Activated CD8-positive, alpha-beta T cell treated with anti-CD3 and anti-CD28 coated beads for 36 hours (primary cell): ENCODE measurements around the gene LRTM2. TPM values are rescaled to one million over a fixed set of nuclear protein-coding genes. Genes with fewer than 3 reads are reported as not detected.

Experiments used
- ATAC-seq: fragments of 200-7000 bp; cut with Tn5 transposase; one replicate; pipeline ENCODE4 v1.10.0; 2021; ENCODE audit warnings: mild to moderate bottlenecking, moderate library complexity
- CTCF ChIA-PET: fragments of 350-600 bp; sonication (Branson Sonifier 250); formaldehyde crosslinking; loops from one replicate; lab custom pipeline; 2021; ENCODE audit warnings: antibody characterized with exemption; lab: Charles Lee
- POLR2A ChIA-PET: fragments of 350-600 bp; sonication (Branson Sonifier 250); formaldehyde crosslinking; loops from one replicate; lab custom pipeline; 2021; ENCODE audit warnings: antibody characterized with exemption; lab: Charles Lee
- DNase-seq: peaks from one replicate; pipeline ENCODE4 v3.0.0-alpha.2; 2020
- H3K27ac Mint-ChIP-seq: one replicate; pipeline ENCODE4 v1.8.0; 2021; ENCODE audit warnings: mild to moderate bottlenecking, mixed read lengths
- H3K27me3 Mint-ChIP-seq: one replicate; pipeline ENCODE4 v1.8.0; 2021; ENCODE audit warnings: mixed read lengths
- H3K36me3 Mint-ChIP-seq: one replicate; pipeline ENCODE4 v1.8.0; 2021; ENCODE audit warnings: low read depth, mixed read lengths
- H3K4me1 Mint-ChIP-seq: one replicate; pipeline ENCODE4 v1.8.0; 2021; ENCODE audit warnings: low read depth, mixed read lengths
- H3K4me3 Mint-ChIP-seq: one replicate; pipeline ENCODE4 v1.8.0; 2021; ENCODE audit warnings: mild to moderate bottlenecking, moderate library complexity, mixed read lengths
- H3K9me3 Mint-ChIP-seq: one replicate; pipeline ENCODE4 v1.8.0; 2021; ENCODE audit warnings: mixed read lengths
- intact Hi-C: fragments of 100-400 bp; cut with micrococcal nuclease; formaldehyde crosslinking; loops from one replicate; pipeline ENCODE4 v1.10.0; 2022
- total RNA-seq, 2 experiments: library from RNA; stranded (reverse); gene quantifications; one replicate each; pipeline ENCODE4 v1.2.3, GENCODE V29; 2021
- TF ChIP-seq, protein P1 (sequence below): fragments of 200-600 bp; IDR thresholded peaks from one replicate; pipeline ENCODE4 v1.8.0; 2022; ENCODE audit warnings: antibody characterized with exemption, mild to moderate bottlenecking

Gene LRTM2
- total RNA-seq, 2 experiments from 2014 or later: not detected

DNA sequence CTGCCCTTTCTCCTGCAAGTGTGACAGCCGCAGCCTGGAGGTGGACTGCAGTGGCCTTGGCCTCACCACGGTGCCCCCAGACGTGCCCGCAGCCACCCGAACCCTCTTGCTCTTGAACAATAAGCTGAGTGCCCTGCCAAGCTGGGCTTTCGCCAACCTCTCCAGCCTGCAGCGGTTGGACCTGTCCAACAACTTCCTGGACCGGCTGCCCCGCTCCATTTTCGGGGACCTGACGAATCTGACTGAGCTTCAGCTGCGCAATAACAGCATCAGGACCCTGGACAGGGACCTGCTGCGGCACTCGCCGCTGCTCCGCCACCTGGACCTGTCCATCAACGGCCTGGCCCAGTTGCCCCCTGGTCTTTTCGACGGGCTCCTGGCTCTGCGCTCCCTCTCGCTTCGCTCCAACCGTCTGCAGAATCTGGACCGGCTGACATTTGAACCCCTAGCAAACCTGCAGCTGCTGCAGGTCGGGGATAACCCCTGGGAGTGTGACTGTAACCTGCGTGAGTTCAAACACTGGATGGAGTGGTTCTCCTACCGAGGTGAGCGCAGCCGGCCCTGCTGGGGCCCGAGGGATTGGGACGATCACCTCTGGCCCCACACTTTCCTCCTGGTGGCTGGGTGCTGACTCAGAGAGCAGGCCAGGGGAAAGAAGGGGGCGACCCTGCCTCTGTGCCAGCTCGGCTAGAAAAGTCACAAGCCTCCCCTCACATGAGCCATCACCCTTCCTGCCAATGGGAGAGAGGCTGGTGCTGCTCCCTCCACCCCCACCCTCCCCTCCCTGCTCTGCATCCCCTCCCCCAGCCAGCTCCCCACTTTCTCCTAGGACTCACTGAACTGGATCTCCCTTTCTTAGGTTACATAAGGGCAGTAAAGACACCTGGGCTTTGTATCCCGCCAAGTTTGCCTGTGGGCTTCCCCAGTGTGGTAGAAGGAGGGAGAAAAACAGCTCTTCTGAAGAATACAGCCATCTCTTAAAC lies 10.9 kb downstream of the LRTM2 start:
- CTCF ChIA-PET: interaction anchor here (2.0 kb wide), 1 partner anchor 109 kb away, joined by 8 read pairs; no protein-coding TSS in a partner anchor
- Mint-ChIP-seq H3K4me3 (no peak overlapping the region), H3K27me3 (peaks cover 25% of the 10 kb centered on the region), H3K4me1 (no peaks in the 10 kb centered on the region), H3K9me3 (no peaks in the 10 kb centered on the region), H3K36me3 (no peaks in the 10 kb centered on the region), H3K27ac (no peak overlapping the region)
- DNase-seq: peak; percentile 34
- POLR2A ChIA-PET: interaction anchor here (0.6 kb wide), 1 partner anchor 1417 kb away, joined by 3 read pairs; no protein-coding TSS in a partner anchor
- intact Hi-C loops: no loop called here
- TF ChIP-seq, protein P1, sequence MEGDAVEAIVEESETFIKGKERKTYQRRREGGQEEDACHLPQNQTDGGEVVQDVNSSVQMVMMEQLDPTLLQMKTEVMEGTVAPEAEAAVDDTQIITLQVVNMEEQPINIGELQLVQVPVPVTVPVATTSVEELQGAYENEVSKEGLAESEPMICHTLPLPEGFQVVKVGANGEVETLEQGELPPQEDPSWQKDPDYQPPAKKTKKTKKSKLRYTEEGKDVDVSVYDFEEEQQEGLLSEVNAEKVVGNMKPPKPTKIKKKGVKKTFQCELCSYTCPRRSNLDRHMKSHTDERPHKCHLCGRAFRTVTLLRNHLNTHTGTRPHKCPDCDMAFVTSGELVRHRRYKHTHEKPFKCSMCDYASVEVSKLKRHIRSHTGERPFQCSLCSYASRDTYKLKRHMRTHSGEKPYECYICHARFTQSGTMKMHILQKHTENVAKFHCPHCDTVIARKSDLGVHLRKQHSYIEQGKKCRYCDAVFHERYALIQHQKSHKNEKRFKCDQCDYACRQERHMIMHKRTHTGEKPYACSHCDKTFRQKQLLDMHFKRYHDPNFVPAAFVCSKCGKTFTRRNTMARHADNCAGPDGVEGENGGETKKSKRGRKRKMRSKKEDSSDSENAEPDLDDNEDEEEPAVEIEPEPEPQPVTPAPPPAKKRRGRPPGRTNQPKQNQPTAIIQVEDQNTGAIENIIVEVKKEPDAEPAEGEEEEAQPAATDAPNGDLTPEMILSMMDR: no peak
- ATAC-seq: peak; percentile 47

DNA sequence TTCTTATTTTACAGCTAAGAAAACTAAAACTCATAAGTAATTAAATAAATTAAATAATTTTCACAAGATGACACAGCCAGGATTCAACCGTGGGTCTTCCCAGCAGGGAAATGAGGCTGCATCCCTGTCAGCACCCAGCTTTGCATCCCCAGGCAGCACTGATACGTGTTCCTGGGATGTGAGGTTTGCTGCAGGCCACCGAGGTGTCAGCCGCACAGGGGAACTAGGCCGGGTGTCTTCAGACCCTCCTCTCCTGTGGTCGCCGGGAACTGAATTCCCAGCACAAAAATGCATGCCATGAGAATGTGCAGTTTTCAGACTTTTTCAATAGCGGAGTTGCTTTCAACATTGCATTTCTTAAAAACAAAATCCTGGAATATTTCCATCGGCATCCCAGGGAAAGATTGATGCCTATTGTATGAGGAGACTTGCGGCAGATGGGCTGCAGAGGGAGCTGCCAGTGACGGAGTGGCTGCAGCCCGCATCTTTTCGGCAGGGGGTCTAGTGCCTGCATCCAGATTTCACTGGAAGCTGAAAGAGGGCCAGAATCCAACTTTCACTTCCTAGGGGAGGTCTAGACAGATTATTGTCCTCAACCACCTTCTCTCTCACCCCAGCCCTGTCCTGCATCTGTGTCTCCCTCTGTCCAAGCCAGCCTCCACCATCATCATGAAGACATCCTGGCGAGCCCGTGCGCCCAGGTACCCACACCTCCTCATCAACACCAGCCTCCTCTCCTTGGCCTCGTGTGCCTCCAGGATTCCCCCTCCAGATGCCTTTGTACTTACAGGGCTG lies 12.6 kb downstream of the LRTM2 start:
- ChIA-PET POLR2A (no interaction called here), CTCF (no interaction called here)
- ATAC-seq (no peak), DNase-seq (no peak)
- Mint-ChIP-seq H3K36me3 (no peaks in the 10 kb centered on the region), H3K9me3 (no peaks in the 10 kb centered on the region), H3K27me3 (peaks cover 25% of the 10 kb centered on the region), H3K4me3 (no peak overlapping the region), H3K4me1 (no peaks in the 10 kb centered on the region), H3K27ac (no peak overlapping the region)
- intact Hi-C loops: no loop called here
- TF ChIP-seq, protein P1: no peak

- ChIA-PET CTCF (no interaction called here), POLR2A (no interaction called here)
- H3K36me3 Mint-ChIP-seq: no peaks in the 10 kb centered on the region
- no peak overlapping the region for H3K4me3 Mint-ChIP-seq
- H3K27me3 Mint-ChIP-seq: peaks cover 24% of the 10 kb centered on the region
- intact Hi-C loops: no loop called here
- DNase-seq (no peak), ATAC-seq (no peak)
- no peaks in the 10 kb centered on the region for H3K9me3 Mint-ChIP-seq
- no peaks in the 10 kb centered on the region for H3K4me1 Mint-ChIP-seq
- TF ChIP-seq, protein P1: no peak
- no peak overlapping the region for H3K27ac Mint-ChIP-seq
Observed at GRCh38 chr12:1833596-1834028, 13.2 kb downstream of the LRTM2 start.

- ChIA-PET CTCF (no interaction called here), POLR2A (no interaction called here)
- no peak overlapping the region for H3K4me3 Mint-ChIP-seq
- H3K27me3 Mint-ChIP-seq: peaks cover 23% of the 10 kb centered on the region
- H3K4me1 Mint-ChIP-seq: no peaks in the 10 kb centered on the region
- no peaks in the 10 kb centered on the region for H3K36me3 Mint-ChIP-seq
- ATAC-seq: no peak
- TF ChIP-seq, protein P1: no peak
- H3K9me3 Mint-ChIP-seq: no peaks in the 10 kb centered on the region
- DNase-seq: no peak
- no peak overlapping the region for H3K27ac Mint-ChIP-seq
- intact Hi-C loops: no loop called here
Observed at GRCh38 chr12:1834186-1834925, 14.0 kb downstream of the LRTM2 start.
